T-cell (primary cell): ENCODE measurements around the gene TARS2. TPM values are rescaled to one million over a fixed set of nuclear protein-coding genes. Genes with fewer than 3 reads are reported as not detected.

Experiments
- ATAC-seq, 4 experiments: fragments of 200-7000 bp in 3 of 4; fragments of 150-1000 bp in 1 of 4; cut with Tn5 transposase; replicated peaks in 1 of 4; 1 replicate in 3 of 4; 2 replicates in 1 of 4; pipeline ENCODE4 v1.10.0; 2021; ENCODE audit warnings: moderate library complexity in 3 of 4, mild to moderate bottlenecking in 2 of 4, moderate number of reproducible peaks in 1 of 4
- CTCF ChIA-PET, 2 donors: fragments of 300-600 bp; sonication (Branson Sonifier 250); formaldehyde crosslinking; loops; one replicate each; lab custom pipeline; 2022; ENCODE audit warnings: antibody characterized with exemption in 2 of 2; lab: Charles Lee
- POLR2A ChIA-PET, 2 donors: fragments of 300-600 bp; sonication (Branson Sonifier 250); formaldehyde crosslinking; loops; one replicate each; lab custom pipeline; 2022; ENCODE audit warnings: antibody characterized with exemption in 2 of 2; lab: Charles Lee
- DNase-seq, 35 experiments: peaks; one replicate each; pipeline versions ENCODE4 v3.0.0 to v3.0.0-alpha.2; 2013 to 2023
- H3K27ac ChIP-seq: one replicate; pipeline ENCODE4 v1.5.1; 2013; ENCODE audit warnings: low read length
- H3K27me3 ChIP-seq, 2 experiments: replicated peaks in 1 of 2; 1 replicate in 1 of 2; 2 replicates in 1 of 2; pipeline versions ENCODE4 v1.6.1 to v1.7.0; 2013; ENCODE audit warnings: low read length in 1 of 2, mixed read lengths in 1 of 2; ENCODE audit not compliant: control insufficient read depth in 2 of 2, insufficient read depth in 2 of 2; ENCODE audit errors: extremely low read depth in 1 of 2
- H3K36me3 ChIP-seq, 2 donors: 1 replicate in 1 of 2; 2 replicates in 1 of 2; pipeline versions ENCODE4 v1.6.1 to v1.7.0; 2013; ENCODE audit warnings: low read length in 1 of 2; ENCODE audit not compliant: control insufficient read depth in 2 of 2, insufficient read depth in 1 of 2; ENCODE audit errors: extremely low read depth in 1 of 2
- H3K4me1 ChIP-seq, 2 experiments: 1 replicate in 1 of 2; 2 replicates in 1 of 2; pipeline versions ENCODE4 v1.6.1 to v1.7.0; 2013; ENCODE audit warnings: low read length in 2 of 2, mixed read lengths in 1 of 2; ENCODE audit not compliant: insufficient read depth in 2 of 2, control insufficient read depth in 1 of 2; ENCODE audit errors: extremely low read depth in 1 of 2
- H3K4me3 ChIP-seq, 2 donors: 1 replicate in 1 of 2; 2 replicates in 1 of 2; pipeline versions ENCODE4 v1.5.1 to v1.7.0; 2013; ENCODE audit warnings: mild to moderate bottlenecking in 2 of 2, low read length in 1 of 2, moderate library complexity in 1 of 2; ENCODE audit not compliant: control insufficient read depth in 1 of 2; ENCODE audit errors: extremely low read depth in 1 of 2
- H3K9me3 ChIP-seq: 2 replicates; pipeline ENCODE4 v1.7.0; 2013
- H3K27ac Mint-ChIP-seq, 2 donors: one replicate each; pipeline ENCODE4 v1.8.0; 2020 to 2021; ENCODE audit warnings: mild to moderate bottlenecking in 2 of 2, mixed read lengths in 2 of 2
- H3K27me3 Mint-ChIP-seq, 2 donors: one replicate each; pipeline ENCODE4 v1.8.0; 2021 to 2022; ENCODE audit warnings: mixed read lengths in 2 of 2
- H3K36me3 Mint-ChIP-seq: one replicate; pipeline ENCODE4 v1.8.0; 2021; ENCODE audit warnings: mixed read lengths
- H3K4me1 Mint-ChIP-seq, 3 donors: one replicate each; pipeline ENCODE4 v1.8.0; 2020 to 2022; ENCODE audit warnings: mixed read lengths in 3 of 3, mild to moderate bottlenecking in 1 of 3
- H3K4me3 Mint-ChIP-seq, 3 donors: one replicate each; pipeline ENCODE4 v1.8.0; 2020 to 2022; ENCODE audit warnings: mild to moderate bottlenecking in 3 of 3, mixed read lengths in 3 of 3, moderate library complexity in 3 of 3
- H3K9me3 Mint-ChIP-seq, 3 donors: one replicate each; pipeline ENCODE4 v1.8.0; 2020 to 2022; ENCODE audit warnings: mixed read lengths in 3 of 3
- whole genome bisulfite sequencing: methylation state at CpG from one replicate; pipeline ENCODE4 v1.1.5; 2013; ENCODE audit warnings: missing lambda C conversion rate; ENCODE audit not compliant: insufficient coverage; 5-methylcytosine and 5-hydroxymethylcytosine counted together
- total RNA-seq, 35 experiments: library from RNA in 6 of 35; stranded (reverse) in 6 of 35; fragments of 120-200 nt in 1 of 35; gene quantifications; one replicate each; pipeline versions ENCODE4 v1.2.1 to v1.2.4 and lab custom pipeline; 2013 to 2026

TARS2 gene
- total RNA-seq, 5 donors from 2014 or later (not counting 1 experiment from before 2014, with no cell fraction given) = 24.1 to 35.9 (median 30.2) TPM

DNA sequence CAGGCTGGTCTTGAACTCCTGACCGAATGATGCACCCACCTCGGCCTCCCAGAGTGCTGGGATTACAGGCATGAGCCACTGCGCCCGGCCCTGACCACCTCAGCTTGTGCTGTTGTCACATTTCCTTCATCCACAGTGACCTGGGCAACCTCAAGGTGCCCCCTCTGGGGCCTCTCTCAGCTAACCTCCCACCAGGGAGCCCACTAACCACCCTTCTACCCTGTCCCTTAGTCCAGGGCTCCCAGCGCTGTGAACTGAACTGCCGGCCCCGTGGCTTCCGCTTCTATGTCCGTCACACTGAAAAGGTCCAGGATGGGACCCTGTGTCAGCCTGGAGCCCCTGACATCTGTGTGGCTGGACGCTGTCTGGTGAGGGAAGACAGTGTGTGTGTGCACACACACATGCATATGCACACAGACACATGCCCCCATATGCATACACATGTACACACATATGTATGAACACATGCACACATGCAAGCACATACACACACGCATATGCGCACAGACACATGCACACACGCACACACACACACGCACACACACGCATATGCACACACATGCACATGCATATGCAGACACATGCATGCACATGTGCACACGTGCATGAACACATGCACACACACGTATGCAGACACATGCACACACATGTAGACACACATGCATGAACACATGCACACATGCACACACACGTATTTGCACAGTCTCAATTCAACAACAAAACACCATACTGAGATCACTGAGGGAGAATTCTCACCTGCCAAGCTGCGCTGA, 68.2 kb downstream of the TARS2 start:
- WGBS = 87% methylated on average over 14 of the region's 19 CpGs
- ChIA-PET CTCF (interaction anchor here in 1 of 2 donors (0.6 kb wide), 1 partner anchor 62 kb away, joined by 3 read pairs; no protein-coding TSS in a partner anchor), POLR2A (no interaction called here)
- H3K27ac Mint-ChIP-seq = no peak overlapping the region
- H3K36me3 ChIP-seq = peaks cover 0 to 10% of the 10 kb centered on the region in 2 donors
- no peak for ATAC-seq
- no peak overlapping the region for H3K4me3 Mint-ChIP-seq
- no peak overlapping the region for H3K27ac ChIP-seq
- peaks cover 4 to 35% of the 10 kb centered on the region in 2 experiments for H3K4me1 ChIP-seq
- H3K9me3 Mint-ChIP-seq = no peaks in the 10 kb centered on the region
- DNase-seq = no peak
- no peak overlapping the region for H3K4me3 ChIP-seq
- H3K9me3 ChIP-seq = no peaks in the 10 kb centered on the region
- H3K27me3 ChIP-seq = peaks cover 0 to 25% of the 10 kb centered on the region in 2 experiments
- no peaks in the 10 kb centered on the region for H3K27me3 Mint-ChIP-seq
- H3K36me3 Mint-ChIP-seq = peaks cover 5% of the 10 kb centered on the region
- H3K4me1 Mint-ChIP-seq = peaks cover 19 to 31% (median 26%) of the 10 kb centered on the region in 3 donors

GRCh38 chr1:150555971-150556865, 69.0 kb downstream of the TARS2 start:
- Mint-ChIP-seq H3K4me1 (peaks cover 23 to 36% (median 26%) of the 10 kb centered on the region in 3 donors), H3K27ac (no peak overlapping the region), H3K27me3 (no peaks in the 10 kb centered on the region), H3K36me3 (peaks cover 5% of the 10 kb centered on the region), H3K9me3 (no peaks in the 10 kb centered on the region), H3K4me3 (no peak overlapping the region)
- Histone ChIP-seq H3K27ac (no peak overlapping the region), H3K4me1 (peaks cover 5 to 35% of the 10 kb centered on the region in 2 experiments), H3K36me3 (peaks cover 0 to 10% of the 10 kb centered on the region in 2 donors), H3K27me3 (peaks cover 0 to 16% of the 10 kb centered on the region in 2 experiments), H3K4me3 (no peak overlapping the region), H3K9me3 (no peaks in the 10 kb centered on the region)
- DNase-seq (no peak), ATAC-seq (no peak)
- ChIA-PET CTCF (interaction anchor here in 1 of 2 donors (0.7 kb wide), 1 partner anchor 34 kb away, joined by 3 read pairs; no protein-coding TSS in a partner anchor), POLR2A (interaction anchor here in 1 of 2 donors (0.5 kb wide), 1 partner anchor 192 kb away, joined by 3 read pairs; the partner anchor contains the start of gene RPRD2)
- 95% methylated on average over 4 of the region's 26 CpGs for WGBS

DNA sequence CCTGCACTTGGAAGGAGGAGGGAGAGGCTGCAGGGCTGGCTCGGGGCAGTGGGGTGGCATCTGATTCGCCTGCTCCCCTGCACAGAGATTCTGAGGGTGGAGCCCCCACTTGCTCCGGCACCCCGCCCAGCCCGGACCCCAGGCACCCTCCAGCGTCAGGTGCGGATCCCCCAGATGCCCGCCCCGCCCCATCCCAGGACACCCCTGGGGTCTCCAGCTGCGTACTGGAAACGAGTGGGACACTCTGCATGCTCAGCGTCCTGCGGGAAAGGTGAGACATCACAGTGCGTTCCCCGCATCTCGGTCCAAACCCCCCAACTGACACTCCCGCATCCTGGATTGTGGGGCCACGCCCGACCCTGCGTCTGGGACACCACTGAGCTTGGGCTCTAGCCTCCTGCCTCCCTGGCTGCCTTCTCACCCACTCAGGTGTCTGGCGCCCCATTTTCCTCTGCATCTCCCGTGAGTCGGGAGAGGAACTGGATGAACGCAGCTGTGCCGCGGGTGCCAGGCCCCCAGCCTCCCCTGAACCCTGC, 69.9 kb downstream of the TARS2 start:
- POLR2A ChIA-PET = no interaction called here
- Histone ChIP-seq H3K27ac (no peak overlapping the region), H3K4me3 (no peak overlapping the region), H3K4me1 (peaks cover 5 to 39% of the 10 kb centered on the region in 2 experiments), H3K27me3 (peaks cover 0 to 11% of the 10 kb centered on the region in 2 experiments), H3K9me3 (no peaks in the 10 kb centered on the region), H3K36me3 (peaks cover 0 to 10% of the 10 kb centered on the region in 2 donors)
- H3K9me3 Mint-ChIP-seq = no peaks in the 10 kb centered on the region
- H3K4me1 Mint-ChIP-seq = peaks cover 22 to 39% (median 24%) of the 10 kb centered on the region in 3 donors
- CTCF ChIA-PET = interaction anchor here (0.6 to 0.7 kb wide), 3 partner anchors 18 to 33 kb away, joined by 3 read pairs; no protein-coding TSS in a partner anchor
- no peak for DNase-seq
- no peak overlapping the region for H3K27ac Mint-ChIP-seq
- no peak for ATAC-seq
- no peaks in the 10 kb centered on the region for H3K27me3 Mint-ChIP-seq
- peaks cover 5% of the 10 kb centered on the region for H3K36me3 Mint-ChIP-seq
- no peak overlapping the region for H3K4me3 Mint-ChIP-seq
- WGBS = 93% methylated on average over 22 of the region's 26 CpGs

Other genes with a start within 250 kb of the TARS2 start
- not detected for gene CA14, start 229.6 kb upstream of the TARS2 start, total RNA-seq
- gene APH1A, start 218.4 kb upstream of the TARS2 start, total RNA-seq = 100 to 1,000 TPM; 118 to 133 (median 124) TPM
- gene C1orf54, start 214.6 kb upstream of the TARS2 start, total RNA-seq = 1 to 10 TPM; 2.1 to 4.1 (median 3.2) TPM
- gene CIART, start 204.9 kb upstream of the TARS2 start, total RNA-seq = 1 to 10 TPM in 4 of 5 donors, under 1 TPM in 1; 0.63 to 2.9 (median 1.3) TPM
- 10 to 100 TPM; 51.9 to 75.0 (median 66.8) TPM for gene MRPS21, start 193.6 kb upstream of the TARS2 start, total RNA-seq
- gene PRPF3, start 165.9 kb upstream of the TARS2 start, total RNA-seq = 100 to 1,000 TPM; 100 to 153 (median 105) TPM
- gene RPRD2, start 123.3 kb upstream of the TARS2 start, total RNA-seq = 10 to 100 TPM; 44.2 to 50.6 (median 46.7) TPM
- 1 to 10 TPM in 3 of 5 donors, under 1 TPM in 2; 0.25 to 2.9 (median 1.2) TPM for gene ECM1, start 20.7 kb downstream of the TARS2 start, total RNA-seq
- gene FALEC, start 28.3 kb downstream of the TARS2 start, total RNA-seq = under 1 TPM in 3 of 5 donors, not detected in 2; 0.49 to 0.85 (median 0.73) TPM
- under 1 TPM; 0.26 to 0.66 (median 0.49) TPM for gene ADAMTSL4, start 62.0 kb downstream of the TARS2 start, total RNA-seq
- gene MCL1, start 92.2 kb downstream of the TARS2 start, total RNA-seq = 100 to 1,000 TPM; 478 to 731 (median 517) TPM
- 100 to 1,000 TPM; 108 to 158 (median 110) TPM for gene ENSA, start 142.2 kb downstream of the TARS2 start, total RNA-seq
- gene GOLPH3L, start 209.7 kb downstream of the TARS2 start, total RNA-seq = 10 to 100 TPM; 10.2 to 23.7 (median 21.5) TPM
- under 1 TPM in 4 of 5 donors, not detected in 1; 0.28 to 0.55 (median 0.45) TPM for gene HORMAD1, start 233.5 kb downstream of the TARS2 start, total RNA-seq